AG09309 (cell line): ENCODE measurements around the gene ZNF569.
"Not testable (repeated sequence)": the region's sequence is repeated elsewhere in the genome, so short reads cannot be mapped to it uniquely, and the experiment has no call there.

ENCODE experiments used
- DNase-seq: peaks from one replicate; pipeline ENCODE4 v3.0.0-alpha.2; 2010; ENCODE audit warnings: low read depth
- H3K4me3 ChIP-seq: 2 replicates; pipeline ENCODE4 v1.5.1; 2011; ENCODE audit warnings: mild to moderate bottlenecking, low read depth, low read length, moderate library complexity; ENCODE audit not compliant: control insufficient read depth
- TF ChIP-seq, protein P1 (sequence below): IDR thresholded peaks from 2 replicates; pipeline ENCODE4 v1.5.1; 2011; ENCODE audit warnings: mild to moderate bottlenecking, low read depth, low read length, inconsistent platforms; ENCODE audit not compliant: insufficient read depth, control insufficient read depth; ENCODE audit errors: missing control alignments

The ZNF569 gene

DNA sequence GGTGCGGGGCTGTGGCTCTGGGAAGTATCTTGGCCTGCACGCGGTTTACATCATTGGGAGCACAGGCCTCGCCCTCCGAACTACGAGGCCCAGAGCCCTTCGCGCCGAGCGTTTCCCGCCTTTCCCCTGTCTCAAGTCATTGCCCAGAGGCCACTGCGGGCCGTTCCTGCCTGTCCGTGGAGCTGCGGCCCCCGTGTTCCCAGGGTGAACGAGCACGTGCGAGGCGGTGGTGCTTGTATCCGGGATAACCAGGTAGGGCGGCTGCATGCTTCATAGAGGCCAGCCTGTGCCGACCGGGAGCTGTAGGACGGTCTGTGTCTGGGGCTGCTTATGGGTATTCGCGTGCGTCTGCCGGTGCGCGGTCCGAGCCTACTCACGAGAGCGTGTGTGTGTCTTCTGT is 63.8 kb downstream of the ZNF569 start:
- TF ChIP-seq, protein P1, sequence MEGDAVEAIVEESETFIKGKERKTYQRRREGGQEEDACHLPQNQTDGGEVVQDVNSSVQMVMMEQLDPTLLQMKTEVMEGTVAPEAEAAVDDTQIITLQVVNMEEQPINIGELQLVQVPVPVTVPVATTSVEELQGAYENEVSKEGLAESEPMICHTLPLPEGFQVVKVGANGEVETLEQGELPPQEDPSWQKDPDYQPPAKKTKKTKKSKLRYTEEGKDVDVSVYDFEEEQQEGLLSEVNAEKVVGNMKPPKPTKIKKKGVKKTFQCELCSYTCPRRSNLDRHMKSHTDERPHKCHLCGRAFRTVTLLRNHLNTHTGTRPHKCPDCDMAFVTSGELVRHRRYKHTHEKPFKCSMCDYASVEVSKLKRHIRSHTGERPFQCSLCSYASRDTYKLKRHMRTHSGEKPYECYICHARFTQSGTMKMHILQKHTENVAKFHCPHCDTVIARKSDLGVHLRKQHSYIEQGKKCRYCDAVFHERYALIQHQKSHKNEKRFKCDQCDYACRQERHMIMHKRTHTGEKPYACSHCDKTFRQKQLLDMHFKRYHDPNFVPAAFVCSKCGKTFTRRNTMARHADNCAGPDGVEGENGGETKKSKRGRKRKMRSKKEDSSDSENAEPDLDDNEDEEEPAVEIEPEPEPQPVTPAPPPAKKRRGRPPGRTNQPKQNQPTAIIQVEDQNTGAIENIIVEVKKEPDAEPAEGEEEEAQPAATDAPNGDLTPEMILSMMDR = no peak
- no peak overlapping the region for H3K4me3 ChIP-seq
- DNase-seq = no peak

DNA sequence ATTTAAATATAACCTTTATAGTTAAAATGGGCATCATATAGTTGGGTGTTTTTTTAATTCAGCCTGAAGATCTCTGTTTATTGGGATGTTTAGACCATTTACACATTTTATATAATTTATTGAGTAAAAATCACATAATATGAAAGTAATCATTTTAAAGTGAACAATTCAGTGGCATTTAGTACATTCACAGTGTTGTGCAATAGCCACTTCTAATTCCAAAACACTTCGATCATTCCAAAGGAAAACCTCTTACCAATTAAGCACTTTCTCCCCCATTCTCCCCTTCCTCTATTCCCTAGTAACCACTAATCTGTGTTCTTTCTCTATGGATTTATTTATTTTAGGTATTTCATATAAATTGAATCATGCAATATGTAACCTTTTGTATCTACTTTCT is 66.2 kb downstream of the ZNF569 start:
- TF ChIP-seq, protein P1 = no peak
- H3K4me3 ChIP-seq = no peak overlapping the region
- no peak for DNase-seq

DNA sequence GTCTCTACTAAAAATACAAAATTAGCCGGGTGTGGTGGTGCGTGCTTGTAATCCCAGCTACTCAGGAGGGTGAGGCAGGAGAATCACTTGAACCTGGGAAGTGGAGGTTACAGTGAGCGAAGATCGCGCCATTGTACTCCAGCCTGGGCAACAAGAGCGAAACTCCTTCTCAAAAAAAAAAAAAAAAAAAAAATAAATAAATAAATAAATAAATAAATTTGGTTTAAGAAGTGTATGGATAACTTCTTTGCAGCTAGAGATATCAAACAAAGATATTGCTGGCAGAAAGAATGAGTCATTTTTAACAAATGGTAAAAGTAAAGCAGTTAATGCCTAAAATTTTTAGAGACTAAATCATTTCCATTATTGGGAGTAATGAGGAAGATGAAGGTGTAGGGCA is 75.8 kb downstream of the ZNF569 start:
- not testable (repeated sequence) for H3K4me3 ChIP-seq, DNase-seq

DNA sequence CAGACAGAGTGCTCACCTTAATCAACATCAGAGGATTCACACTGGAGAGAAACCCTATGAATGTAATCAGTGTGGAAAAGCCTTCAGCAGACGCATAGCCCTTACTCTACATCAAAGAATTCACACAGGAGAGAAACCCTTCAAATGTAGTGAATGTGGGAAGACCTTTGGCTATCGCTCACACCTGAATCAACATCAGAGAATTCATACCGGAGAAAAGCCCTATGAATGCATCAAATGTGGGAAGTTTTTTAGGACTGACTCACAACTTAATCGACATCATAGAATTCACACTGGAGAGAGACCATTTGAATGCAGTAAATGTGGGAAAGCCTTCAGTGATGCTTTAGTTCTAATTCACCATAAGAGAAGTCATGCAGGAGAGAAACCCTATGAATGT is 78.0 kb downstream of the ZNF569 start:
- no peak overlapping the region for H3K4me3 ChIP-seq
- DNase-seq = no peak
- TF ChIP-seq, protein P1 = no peak

DNA sequence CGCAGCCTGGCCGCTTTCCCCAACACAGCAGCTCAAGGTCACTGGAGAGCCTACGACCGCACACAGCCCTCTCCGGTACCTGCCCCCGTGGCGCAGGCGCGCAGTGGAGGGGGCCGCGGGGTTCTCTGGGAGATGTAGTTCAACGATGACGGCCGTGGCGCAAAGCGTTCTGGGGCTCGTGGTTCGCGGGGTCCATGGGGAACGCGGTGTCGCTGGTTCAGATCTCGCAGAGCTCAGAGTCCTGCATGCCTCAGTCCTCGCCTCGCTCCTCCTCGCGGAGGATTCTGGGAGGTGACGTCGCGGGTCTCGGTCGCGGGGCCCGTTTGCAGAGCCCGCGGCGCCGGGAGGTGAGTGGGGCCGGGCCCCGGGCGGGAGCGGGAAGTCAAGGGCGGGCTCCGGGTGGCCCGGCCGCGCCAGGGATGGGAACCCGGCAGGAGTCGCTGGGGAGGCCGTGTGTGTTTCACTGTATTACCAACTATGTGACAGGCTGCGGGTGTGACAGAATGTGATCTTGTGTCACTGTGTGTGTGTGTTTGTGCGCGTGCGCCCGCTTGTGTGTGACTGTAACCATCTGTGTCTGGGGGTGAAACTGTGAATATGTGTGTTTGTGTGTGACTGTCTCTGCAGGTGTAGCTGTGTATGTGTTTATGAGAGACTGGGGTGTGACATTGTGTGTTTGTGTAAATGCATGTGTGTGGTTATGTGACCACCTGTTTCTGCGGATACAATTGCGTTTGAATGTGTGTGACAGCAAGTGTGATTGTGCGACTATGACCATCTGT is 96.2 kb downstream of the ZNF569 start, which contains the start of gene ZNF527:
TSS of gene ZNF527 (plus strand) at position 220 of the 782 bp plus-strand sequence. CDS start 3,100 bp downstream, outside the sequence.
- TF ChIP-seq, protein P1 = no peak
- H3K4me3 ChIP-seq = peak within 1 kb of the TSS; percentile 84
- peak; percentile 81 for DNase-seq

DNA sequence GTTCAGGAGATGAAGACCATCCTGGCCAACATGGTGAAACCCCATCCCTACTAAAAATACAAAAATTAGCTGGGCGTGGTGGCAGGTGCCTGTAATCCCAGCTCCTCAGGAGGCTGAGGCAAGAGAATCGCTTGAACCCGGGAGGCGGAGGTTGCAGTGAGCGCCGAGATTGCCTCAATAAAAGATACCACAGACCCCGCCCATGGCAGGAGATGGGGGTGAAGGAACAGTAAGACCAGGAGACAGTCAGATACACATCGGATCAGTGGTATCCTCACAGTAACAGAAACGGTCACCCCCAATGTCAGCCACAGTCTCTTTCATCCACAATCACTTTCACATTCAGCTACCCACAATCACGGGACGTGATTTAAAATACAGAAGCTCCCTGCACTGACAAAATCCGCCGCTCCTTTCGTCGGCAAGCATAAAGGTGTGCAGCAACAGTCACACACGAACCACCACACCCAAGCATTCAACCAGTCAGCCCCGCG is 96.8 kb downstream of the ZNF569 start:
- H3K4me3 ChIP-seq = peak overlapping the region; percentile 84
- not testable (repeated sequence) for DNase-seq

DNA sequence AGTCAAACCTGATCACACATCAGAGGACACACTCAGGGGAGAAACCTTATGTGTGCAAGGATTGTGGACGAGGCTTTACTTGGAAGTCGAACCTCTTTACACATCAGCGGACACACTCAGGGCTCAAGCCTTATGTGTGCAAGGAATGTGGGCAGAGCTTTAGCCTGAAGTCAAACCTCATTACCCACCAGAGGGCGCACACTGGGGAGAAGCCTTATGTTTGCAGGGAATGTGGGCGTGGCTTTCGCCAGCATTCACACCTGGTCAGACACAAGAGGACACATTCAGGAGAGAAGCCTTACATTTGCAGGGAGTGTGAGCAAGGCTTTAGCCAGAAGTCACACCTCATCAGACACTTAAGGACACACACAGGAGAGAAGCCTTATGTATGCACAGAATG is 104.5 kb downstream of the ZNF569 start:
- no peak for DNase-seq
- H3K4me3 ChIP-seq = no peak overlapping the region
- TF ChIP-seq, protein P1 = peak; percentile 6
